Measurements from ENCODE around the gene PARN.

The PARN gene

DNA sequence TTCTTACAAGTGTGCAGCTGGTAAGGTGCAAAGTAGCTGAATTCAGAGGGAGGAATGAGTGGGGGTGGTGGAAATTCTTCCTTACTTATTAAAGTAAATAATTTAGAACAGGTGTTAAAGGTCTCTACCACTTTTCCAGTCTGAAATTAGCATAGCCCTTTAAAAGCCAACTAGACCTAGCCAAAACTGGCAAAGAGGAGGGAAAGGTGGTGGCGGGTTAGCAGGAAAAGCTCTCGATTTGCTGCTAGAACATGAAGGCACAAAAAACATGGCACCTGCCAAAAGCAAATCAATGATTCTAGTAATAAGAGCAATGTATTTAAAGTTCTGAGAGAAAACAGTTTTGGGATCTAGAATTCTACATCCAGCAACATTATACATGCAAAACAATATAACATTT, 157.7 kb downstream of the PARN start:
- H3K4me3 Mint-ChIP-seq: no peak overlapping the region
- no peak overlapping the region for H3K27ac Mint-ChIP-seq
- no peaks in the 10 kb centered on the region for H3K27me3 Mint-ChIP-seq
- H3K36me3 Mint-ChIP-seq (ENCODE audit: low read depth): peaks cover 20% of the 10 kb centered on the region
- no peaks in the 10 kb centered on the region for H3K9me3 Mint-ChIP-seq
- no peaks in the 10 kb centered on the region for H3K4me1 Mint-ChIP-seq (ENCODE audit: low read depth)

DNA sequence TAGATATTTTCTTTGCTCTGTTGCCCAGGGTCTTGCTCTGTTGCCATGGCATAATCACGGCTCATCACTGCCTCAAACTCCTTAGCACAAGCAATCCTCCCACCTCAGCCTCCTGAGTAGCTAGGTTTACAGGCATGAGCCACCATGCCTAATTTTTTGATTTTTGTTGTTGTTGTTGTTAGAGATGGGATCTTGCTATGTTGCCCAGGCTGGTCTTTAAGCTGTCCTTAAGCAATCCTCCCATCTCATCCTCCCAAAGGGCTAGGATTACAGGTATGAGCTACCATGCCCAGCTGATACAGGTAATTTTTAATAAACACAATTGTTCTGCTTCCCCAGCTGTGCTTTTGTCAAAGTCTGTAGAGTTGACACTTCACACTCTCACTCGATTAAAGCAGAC, 159.3 kb downstream of the PARN start:
- H3K27ac Mint-ChIP-seq: no peak overlapping the region
- H3K36me3 Mint-ChIP-seq (ENCODE audit: low read depth): peaks cover 27% of the 10 kb centered on the region
- H3K4me1 Mint-ChIP-seq (ENCODE audit: low read depth): no peaks in the 10 kb centered on the region
- H3K4me3 Mint-ChIP-seq: no peak overlapping the region
- no peaks in the 10 kb centered on the region for H3K27me3 Mint-ChIP-seq
- no peaks in the 10 kb centered on the region for H3K9me3 Mint-ChIP-seq

DNA sequence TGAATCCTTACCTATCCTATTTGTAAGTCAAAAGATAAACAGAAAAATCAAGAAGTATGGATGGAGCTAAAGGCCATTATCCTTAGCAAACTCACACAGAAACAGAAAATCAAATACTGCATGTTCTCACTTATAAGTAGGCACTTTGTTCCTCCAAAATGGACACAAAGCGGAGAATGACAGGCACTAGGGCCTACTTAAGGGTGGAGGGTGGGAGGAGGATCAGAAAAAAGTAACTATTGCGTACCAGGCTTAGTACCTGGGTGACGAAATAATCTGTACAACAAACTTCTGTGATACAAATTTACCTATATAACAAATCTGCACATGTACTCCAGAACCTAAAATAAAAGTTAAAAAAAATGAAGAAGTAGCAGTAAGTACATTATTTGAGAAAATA, 164.3 kb downstream of the PARN start:
- Mint-ChIP-seq H3K27ac (no peak overlapping the region), H3K36me3 (ENCODE audit: low read depth) (peaks cover 69% of the 10 kb centered on the region), H3K4me1 (ENCODE audit: low read depth) (no peaks in the 10 kb centered on the region), H3K4me3 (no peak overlapping the region), H3K27me3 (no peaks in the 10 kb centered on the region), H3K9me3 (no peaks in the 10 kb centered on the region)

DNA sequence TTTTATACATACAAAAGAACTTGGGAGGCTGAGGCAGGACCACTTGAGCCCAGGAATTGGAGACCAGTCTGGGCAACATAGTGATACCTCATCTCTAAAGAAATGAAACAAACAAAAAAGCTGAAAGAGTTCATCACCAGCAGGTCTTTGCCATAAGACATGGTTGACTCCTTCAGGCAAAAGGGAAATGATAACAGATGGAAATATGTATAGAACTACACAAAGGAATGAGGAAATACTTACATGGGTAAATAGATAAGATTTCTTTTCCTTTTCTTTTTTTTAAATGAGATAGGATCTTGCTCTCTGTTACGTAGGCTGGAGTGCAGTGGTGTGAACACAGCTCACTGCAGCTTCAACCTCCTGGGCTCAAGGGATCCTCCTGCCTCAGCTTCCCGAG, 165.3 kb downstream of the PARN start:
- Mint-ChIP-seq H3K27ac (no peak overlapping the region), H3K36me3 (ENCODE audit: low read depth) (peaks cover 77% of the 10 kb centered on the region), H3K27me3 (no peaks in the 10 kb centered on the region), H3K4me3 (no peak overlapping the region), H3K4me1 (ENCODE audit: low read depth) (no peaks in the 10 kb centered on the region), H3K9me3 (no peaks in the 10 kb centered on the region)

DNA sequence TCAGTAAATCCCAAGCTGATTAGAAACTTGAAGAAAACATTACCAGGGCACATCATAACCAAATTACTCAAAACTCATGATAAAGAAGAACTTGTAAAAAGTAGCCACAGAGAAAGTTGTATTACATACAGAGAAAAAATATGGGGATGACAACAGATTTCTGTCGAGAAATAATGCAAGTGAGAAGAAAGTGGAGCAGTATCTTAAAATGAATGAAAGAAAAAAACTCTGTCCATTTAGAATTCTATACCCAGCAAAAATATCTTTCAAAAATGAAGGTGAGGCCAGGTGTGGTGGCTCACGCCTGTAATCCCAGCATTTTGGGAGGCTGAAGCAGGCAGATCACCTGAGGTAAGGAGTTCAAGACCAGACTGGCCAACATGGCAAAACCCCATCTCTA, 165.9 kb downstream of the PARN start:
- Mint-ChIP-seq H3K27ac (no peak overlapping the region), H3K36me3 (ENCODE audit: low read depth) (peaks cover 77% of the 10 kb centered on the region), H3K9me3 (no peaks in the 10 kb centered on the region), H3K4me1 (ENCODE audit: low read depth) (no peaks in the 10 kb centered on the region), H3K4me3 (no peak overlapping the region), H3K27me3 (no peaks in the 10 kb centered on the region)

DNA sequence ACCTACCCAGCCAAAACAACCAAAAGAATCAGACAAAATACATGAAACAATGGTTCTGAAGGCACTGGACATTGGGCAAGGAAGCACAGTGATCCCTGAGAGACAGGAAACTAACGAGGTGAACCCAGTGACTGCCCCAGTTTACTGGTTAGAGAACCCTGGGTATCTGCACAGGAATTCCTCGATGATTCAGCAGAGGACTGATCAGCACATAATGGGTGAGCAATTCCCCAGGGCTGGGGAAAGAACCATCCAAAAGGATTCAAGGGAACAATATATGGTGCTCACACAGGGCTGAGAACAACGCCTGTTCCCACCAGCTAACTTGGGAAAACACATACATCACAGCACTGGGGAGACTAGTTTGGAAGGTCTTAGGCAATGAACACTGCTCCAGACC, 167.2 kb downstream of the PARN start:
- Mint-ChIP-seq H3K4me1 (ENCODE audit: low read depth) (no peaks in the 10 kb centered on the region), H3K36me3 (ENCODE audit: low read depth) (peaks cover 72% of the 10 kb centered on the region), H3K9me3 (no peaks in the 10 kb centered on the region), H3K27ac (no peak overlapping the region), H3K4me3 (no peak overlapping the region), H3K27me3 (no peaks in the 10 kb centered on the region)

DNA sequence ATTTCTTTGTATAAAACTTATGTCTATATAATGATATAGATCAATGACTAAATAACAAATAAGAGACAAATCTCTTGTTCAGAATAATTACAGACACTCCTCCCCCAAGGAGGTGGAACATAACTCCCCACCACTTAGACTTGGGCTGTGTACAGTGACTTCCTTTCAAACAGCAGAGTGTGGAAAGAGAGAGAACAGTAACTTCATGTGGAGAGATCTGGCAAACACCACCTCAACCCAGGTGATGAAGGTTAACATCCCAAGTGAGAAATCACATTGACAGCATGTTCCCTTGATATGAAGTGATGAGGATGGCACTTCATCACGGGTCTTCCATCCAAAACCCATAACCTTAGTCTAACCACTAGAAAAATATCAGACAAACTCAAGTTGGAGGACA, 169.3 kb downstream of the PARN start:
- Mint-ChIP-seq H3K27me3 (no peaks in the 10 kb centered on the region), H3K4me3 (no peak overlapping the region), H3K4me1 (ENCODE audit: low read depth) (no peaks in the 10 kb centered on the region), H3K9me3 (no peaks in the 10 kb centered on the region), H3K36me3 (ENCODE audit: low read depth) (peaks cover 54% of the 10 kb centered on the region), H3K27ac (no peak overlapping the region)

DNA sequence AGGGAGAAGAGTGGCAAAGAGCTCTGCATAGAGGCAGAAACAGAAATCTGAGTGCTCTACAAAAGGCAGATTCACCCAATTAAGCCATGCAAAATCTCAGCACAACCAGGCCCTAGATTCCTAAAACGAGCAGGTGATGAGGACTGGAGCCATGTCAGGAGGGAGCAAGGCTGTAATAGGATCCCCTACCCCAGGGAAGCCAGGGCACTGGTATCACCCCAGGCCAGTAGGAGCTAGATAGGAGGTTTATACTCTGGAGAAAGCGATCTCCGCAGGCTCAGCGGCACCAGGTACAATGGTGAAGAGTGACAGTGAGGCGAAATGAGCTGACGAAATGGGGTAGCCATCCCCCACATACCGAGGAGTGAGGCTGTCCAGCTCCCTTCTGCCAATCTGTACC, 171.5 kb downstream of the PARN start:
- Mint-ChIP-seq H3K9me3 (no peaks in the 10 kb centered on the region), H3K4me3 (no peak overlapping the region), H3K27me3 (no peaks in the 10 kb centered on the region), H3K27ac (no peak overlapping the region), H3K36me3 (ENCODE audit: low read depth) (peaks cover 35% of the 10 kb centered on the region), H3K4me1 (ENCODE audit: low read depth) (no peaks in the 10 kb centered on the region)

DNA sequence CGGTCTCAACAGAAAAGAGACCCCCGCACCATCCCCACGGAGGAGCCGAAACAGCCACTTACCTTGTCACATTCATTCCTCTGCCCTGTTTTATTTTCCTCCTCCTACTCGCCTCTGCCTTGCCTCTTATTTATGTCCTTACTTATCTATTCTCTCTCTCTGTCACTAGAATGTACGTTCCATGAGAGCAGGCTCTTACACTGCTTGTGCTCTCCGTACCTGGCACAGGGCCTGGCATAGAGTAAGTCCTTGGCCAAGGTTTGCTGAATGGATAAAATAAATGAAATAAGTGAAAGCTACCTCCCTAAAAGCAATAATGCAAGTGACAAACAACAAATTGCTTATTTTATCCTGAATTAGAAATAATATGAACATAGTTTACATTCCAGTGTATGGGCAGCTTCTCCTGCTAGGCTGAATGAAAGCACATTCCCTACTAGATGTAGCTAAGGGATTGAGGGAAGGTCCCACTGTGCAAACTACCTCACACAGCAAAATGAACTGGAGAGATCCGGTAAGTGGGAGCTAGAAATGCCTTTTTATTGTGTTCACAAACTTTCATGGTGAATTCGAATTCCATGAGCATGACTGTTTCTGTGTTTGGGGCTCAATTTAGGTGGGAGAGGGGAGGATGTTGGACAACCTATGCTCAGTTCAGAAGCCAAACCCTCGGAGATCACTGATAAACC, 173.1 kb downstream of the PARN start:
- no peaks in the 10 kb centered on the region for H3K27me3 Mint-ChIP-seq
- no peaks in the 10 kb centered on the region for H3K4me1 Mint-ChIP-seq (ENCODE audit: low read depth)
- peaks cover 20% of the 10 kb centered on the region for H3K36me3 Mint-ChIP-seq (ENCODE audit: low read depth)
- H3K27ac Mint-ChIP-seq: no peak overlapping the region
- no peak overlapping the region for H3K4me3 Mint-ChIP-seq
- no peaks in the 10 kb centered on the region for H3K9me3 Mint-ChIP-seq

DNA sequence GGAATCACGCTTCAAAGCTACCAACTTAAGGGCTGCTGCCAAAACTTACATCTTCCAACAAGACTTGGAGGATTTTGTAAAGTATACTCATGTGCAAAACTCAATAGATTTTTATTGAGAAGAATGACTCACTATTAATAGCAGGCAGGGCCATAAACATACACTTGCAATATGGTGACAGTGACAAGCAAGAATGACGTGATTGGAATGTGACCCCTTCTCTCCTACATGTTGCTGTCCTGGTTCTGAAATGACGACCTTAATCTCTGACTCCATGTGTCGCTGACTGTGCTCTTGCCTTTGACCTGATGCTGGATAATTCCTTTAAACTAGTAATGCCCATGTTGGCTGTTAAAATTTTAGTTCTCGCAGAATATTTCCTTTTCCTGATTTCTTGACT, 174.5 kb downstream of the PARN start:
- H3K27ac Mint-ChIP-seq: no peak overlapping the region
- H3K4me1 Mint-ChIP-seq (ENCODE audit: low read depth): no peaks in the 10 kb centered on the region
- H3K27me3 Mint-ChIP-seq: no peaks in the 10 kb centered on the region
- H3K9me3 Mint-ChIP-seq: no peaks in the 10 kb centered on the region
- H3K4me3 Mint-ChIP-seq: no peak overlapping the region
- peaks cover 6% of the 10 kb centered on the region for H3K36me3 Mint-ChIP-seq (ENCODE audit: low read depth)

DNA sequence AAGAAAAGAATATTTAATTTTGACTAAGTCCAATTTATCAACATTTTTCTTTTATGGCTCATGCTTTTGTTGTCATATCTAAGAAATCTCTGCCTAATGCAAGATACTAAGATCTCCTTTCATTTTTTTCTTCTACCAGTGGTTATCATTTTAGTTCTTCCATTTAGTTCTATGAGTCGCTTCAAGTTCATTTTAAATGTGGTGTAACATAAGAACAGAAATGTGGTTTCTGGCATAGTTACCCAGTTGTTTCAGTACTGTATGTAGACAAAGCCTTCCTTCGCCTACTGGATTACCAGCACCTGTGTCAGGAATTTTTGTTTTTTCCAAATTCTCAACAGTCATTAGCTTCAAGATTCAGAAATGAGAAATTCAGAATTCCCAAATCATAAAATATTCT, 175.7 kb downstream of the PARN start:
- H3K27ac Mint-ChIP-seq: no peak overlapping the region

DNA sequence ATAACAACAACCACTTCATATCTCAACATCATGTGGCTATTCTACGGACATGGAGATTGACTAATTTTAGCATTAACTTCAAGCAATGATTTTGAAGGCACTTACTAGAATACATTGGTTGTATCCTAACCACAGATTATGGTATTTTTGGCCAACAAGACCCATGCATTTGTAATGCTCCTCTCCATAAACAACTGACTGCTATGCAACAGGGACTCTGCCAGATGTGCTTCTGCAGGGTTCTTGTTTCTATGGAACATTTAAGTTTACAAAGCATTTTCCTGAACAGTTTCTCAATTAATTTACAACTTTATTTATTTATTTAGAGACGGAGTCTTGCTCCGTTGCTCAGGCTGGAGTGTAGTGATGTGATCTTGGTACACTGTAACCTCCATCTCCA, 178.0 kb downstream of the PARN start:
- H3K36me3 Mint-ChIP-seq (ENCODE audit: low read depth): no peaks in the 10 kb centered on the region
- H3K9me3 Mint-ChIP-seq: no peaks in the 10 kb centered on the region
- H3K4me3 Mint-ChIP-seq: no peak overlapping the region
- H3K4me1 Mint-ChIP-seq (ENCODE audit: low read depth): no peaks in the 10 kb centered on the region
- H3K27me3 Mint-ChIP-seq: no peaks in the 10 kb centered on the region
- no peak overlapping the region for H3K27ac Mint-ChIP-seq

More for the DNA sequence above, 175.7 kb downstream of the PARN start:
- Mint-ChIP-seq H3K4me3 (no peak overlapping the region), H3K36me3 (ENCODE audit: low read depth) (no peaks in the 10 kb centered on the region), H3K4me1 (ENCODE audit: low read depth) (no peaks in the 10 kb centered on the region), H3K27me3 (no peaks in the 10 kb centered on the region), H3K9me3 (no peaks in the 10 kb centered on the region)

DNA sequence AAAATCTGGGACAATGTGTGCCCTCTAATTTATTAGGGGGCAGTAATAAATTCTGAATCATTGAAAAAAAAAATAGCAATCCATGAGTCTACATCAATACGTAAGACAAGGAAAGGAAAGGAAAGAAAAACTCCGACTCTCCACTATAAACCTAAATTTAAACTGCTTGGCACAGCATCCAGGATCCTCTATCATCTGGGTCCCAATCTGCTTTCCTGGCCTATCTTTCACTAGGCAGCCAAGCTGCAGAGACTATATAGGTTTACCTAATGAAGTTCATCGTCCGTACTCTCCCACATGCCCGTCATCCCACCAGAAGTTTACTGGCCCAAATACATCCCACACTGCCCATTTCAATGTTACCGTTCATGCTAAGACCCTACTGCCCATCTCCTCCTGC, 179.2 kb downstream of the PARN start:
- Mint-ChIP-seq H3K4me1 (ENCODE audit: low read depth) (no peaks in the 10 kb centered on the region), H3K27me3 (no peaks in the 10 kb centered on the region), H3K4me3 (no peak overlapping the region), H3K9me3 (no peaks in the 10 kb centered on the region), H3K27ac (no peak overlapping the region), H3K36me3 (ENCODE audit: low read depth) (no peaks in the 10 kb centered on the region)

DNA sequence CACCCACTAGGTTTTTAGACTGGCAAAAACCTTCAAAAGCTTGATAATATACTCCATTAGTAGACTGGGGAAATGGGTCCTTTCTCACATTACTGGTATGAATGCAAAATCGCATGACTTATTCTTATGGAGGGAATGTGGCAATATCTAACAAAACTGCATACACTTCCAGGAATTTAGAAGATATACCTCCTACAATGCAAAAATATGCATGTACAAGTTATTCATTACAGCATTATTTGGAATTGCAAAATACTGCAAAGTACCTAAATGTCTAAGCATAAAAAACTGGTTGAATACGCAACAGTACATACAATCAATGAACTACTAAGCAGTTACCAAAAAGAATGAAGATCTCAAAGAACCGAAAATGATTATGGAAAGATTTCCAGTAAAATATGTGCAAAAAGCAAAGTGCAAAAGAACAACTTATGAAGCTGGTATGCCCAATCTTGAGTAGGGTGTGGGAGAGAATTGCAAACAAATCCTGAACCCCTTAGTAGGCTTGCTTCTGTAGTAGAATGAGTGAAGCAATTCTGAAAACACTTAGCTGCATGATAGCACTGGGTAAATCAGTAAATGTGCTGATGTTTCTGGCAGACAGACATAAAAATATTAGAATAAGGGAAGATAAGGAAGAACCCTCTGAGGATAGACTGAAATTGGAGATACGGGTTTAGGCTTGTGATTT, 180.1 kb downstream of the PARN start:
- Mint-ChIP-seq H3K27ac (no peak overlapping the region), H3K4me3 (no peak overlapping the region), H3K36me3 (ENCODE audit: low read depth) (peaks cover 5% of the 10 kb centered on the region), H3K27me3 (no peaks in the 10 kb centered on the region), H3K9me3 (no peaks in the 10 kb centered on the region), H3K4me1 (ENCODE audit: low read depth) (no peaks in the 10 kb centered on the region)

DNA sequence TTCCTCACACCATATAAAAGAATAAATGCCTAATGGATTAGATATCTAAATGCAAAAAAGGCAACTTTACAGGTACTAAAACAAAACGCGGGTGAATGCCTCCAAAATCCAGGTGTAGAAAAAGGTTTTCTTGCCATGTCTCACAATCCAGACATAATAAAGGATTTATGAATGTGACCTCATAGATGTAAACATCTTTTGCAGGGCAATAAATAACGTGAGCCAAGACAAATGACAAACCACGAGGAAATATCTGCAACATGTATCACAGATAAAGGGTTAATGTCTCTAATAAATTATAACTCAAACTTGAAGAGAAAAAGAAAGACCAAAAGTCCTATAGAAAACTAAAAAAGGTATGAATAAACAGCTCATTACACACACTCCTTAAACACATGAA, 180.7 kb downstream of the PARN start:
- no peaks in the 10 kb centered on the region for H3K4me1 Mint-ChIP-seq (ENCODE audit: low read depth)
- H3K4me3 Mint-ChIP-seq: no peak overlapping the region
- H3K27ac Mint-ChIP-seq: no peak overlapping the region
- no peaks in the 10 kb centered on the region for H3K9me3 Mint-ChIP-seq
- H3K36me3 Mint-ChIP-seq (ENCODE audit: low read depth): peaks cover 5% of the 10 kb centered on the region
- no peaks in the 10 kb centered on the region for H3K27me3 Mint-ChIP-seq

DNA sequence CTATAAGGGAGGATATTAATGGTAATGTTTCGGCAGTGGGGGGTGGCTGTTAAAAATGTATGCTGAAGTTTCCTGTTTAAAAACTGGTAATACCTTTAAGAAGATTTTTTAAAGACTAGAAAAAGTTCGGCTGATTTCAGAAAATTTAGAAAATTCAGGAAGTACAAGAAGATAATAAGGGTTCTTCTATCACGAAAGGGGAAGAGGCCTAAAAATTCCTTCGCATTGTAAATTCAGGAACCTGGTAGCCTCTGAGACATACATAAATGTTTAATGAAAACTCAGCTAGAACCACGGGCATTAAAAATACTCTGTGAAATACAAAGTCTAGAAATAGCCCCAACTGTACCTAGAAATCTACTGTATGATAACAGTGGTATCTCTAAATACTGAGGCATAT, 181.2 kb downstream of the PARN start:
- H3K27me3 Mint-ChIP-seq: no peaks in the 10 kb centered on the region
- no peak overlapping the region for H3K4me3 Mint-ChIP-seq
- H3K27ac Mint-ChIP-seq: no peak overlapping the region
- H3K36me3 Mint-ChIP-seq (ENCODE audit: low read depth): peaks cover 5% of the 10 kb centered on the region
- H3K4me1 Mint-ChIP-seq (ENCODE audit: low read depth): no peaks in the 10 kb centered on the region
- no peaks in the 10 kb centered on the region for H3K9me3 Mint-ChIP-seq

All from stimulated activated naive CD8-positive, alpha-beta T cell treated with anti-CD3 and anti-CD28 coated beads, Interleukin-15, Interleukin-2, amounts not matched to agents 100 ng/mL and 50 ng/mL, for 24 hours (primary cell).